Ishikawa (cell line): ENCODE results near the gene PCDHGA1.

Source experiments
- CEBPB ChIP-seq: IDR thresholded peaks from 2 replicates; pipeline ENCODE4 v1.6.1; 2012
- EGR1 ChIP-seq: IDR thresholded peaks from 2 replicates; pipeline ENCODE4 v1.6.1; 2012
- EP300 ChIP-seq: IDR thresholded peaks from 2 replicates; pipeline ENCODE4 v1.6.1; 2012; ENCODE audit warnings: borderline replicate concordance
- FOXM1 ChIP-seq: IDR thresholded peaks from 2 replicates; pipeline ENCODE4 v1.6.1; 2012; ENCODE audit warnings: low read depth, borderline replicate concordance
- RAD21 ChIP-seq: IDR thresholded peaks from 2 replicates; pipeline ENCODE4 v1.6.1; 2012; ENCODE audit warnings: low read depth
- TCF12 ChIP-seq: IDR thresholded peaks from 2 replicates; pipeline ENCODE4 v1.6.1; 2012; ENCODE audit warnings: low read depth
- TF ChIP-seq, protein P1 (sequence below): IDR thresholded peaks from 2 replicates; pipeline ENCODE4 v1.6.1; 2012

GRCh38 chr5:141356133-141356532 lies 25.8 kb downstream of the PCDHGA1 start:
- TF ChIP-seq TCF12 (no peak), RAD21 (no peak), FOXM1 (no peak), CEBPB (no peak), EP300 (no peak), EGR1 (no peak)
- TF ChIP-seq, protein P1, sequence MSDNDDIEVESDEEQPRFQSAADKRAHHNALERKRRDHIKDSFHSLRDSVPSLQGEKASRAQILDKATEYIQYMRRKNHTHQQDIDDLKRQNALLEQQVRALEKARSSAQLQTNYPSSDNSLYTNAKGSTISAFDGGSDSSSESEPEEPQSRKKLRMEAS, result no peak
